Measurements from ENCODE around the gene RALGPS1.

DNA sequence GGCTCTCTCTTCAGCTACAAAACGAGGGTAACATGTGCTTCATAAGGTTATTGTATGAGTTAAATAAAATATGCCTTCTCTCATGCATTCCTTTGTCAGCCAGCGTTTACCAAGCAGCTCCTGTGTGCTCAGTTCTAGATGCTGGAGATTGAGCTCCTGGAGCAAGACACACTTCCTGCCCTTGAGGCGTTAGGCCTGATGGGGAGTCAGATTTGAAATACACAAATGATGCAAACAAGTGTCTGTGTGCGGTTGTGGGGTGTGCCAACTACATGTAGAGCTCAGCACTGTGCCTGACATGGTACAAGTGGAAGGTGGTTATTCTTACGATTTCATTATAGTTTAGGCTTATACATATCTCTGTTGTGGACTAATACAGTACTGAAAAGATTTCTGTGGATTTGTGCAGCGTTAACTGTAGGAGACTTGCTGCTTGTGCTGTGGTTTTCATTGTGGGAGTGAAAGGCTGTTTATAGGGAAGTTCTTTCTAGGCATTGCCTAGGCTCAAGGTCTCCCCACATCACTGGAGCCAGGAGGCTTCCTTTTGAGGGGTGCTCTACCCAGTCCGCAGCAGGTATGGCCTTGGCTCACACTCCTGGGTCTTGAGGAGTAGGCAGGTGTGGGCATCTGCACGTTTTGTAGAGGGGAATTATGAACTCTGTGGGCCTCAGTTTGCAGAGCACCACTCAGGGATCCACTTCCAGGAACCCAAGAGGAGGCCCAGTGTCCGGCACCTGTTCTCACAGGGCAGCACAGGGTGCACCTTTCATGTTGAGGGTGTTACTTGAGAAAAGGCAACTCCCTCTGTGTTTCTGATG is 247.7 kb downstream of the RALGPS1 start:
- TF ChIP-seq, protein P1, sequence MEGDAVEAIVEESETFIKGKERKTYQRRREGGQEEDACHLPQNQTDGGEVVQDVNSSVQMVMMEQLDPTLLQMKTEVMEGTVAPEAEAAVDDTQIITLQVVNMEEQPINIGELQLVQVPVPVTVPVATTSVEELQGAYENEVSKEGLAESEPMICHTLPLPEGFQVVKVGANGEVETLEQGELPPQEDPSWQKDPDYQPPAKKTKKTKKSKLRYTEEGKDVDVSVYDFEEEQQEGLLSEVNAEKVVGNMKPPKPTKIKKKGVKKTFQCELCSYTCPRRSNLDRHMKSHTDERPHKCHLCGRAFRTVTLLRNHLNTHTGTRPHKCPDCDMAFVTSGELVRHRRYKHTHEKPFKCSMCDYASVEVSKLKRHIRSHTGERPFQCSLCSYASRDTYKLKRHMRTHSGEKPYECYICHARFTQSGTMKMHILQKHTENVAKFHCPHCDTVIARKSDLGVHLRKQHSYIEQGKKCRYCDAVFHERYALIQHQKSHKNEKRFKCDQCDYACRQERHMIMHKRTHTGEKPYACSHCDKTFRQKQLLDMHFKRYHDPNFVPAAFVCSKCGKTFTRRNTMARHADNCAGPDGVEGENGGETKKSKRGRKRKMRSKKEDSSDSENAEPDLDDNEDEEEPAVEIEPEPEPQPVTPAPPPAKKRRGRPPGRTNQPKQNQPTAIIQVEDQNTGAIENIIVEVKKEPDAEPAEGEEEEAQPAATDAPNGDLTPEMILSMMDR (IDR thresholded peaks at IDR 0.05) = no peak
- no peak for TF ChIP-seq RFX5 (IDR thresholded peaks at IDR 0.05; ENCODE audit: low read length)
